Measurements from ENCODE around the gene RNU1-2.
"Not testable (repeated sequence)": the region's sequence is repeated elsewhere in the genome, so short reads cannot be mapped to it uniquely, and the experiment has no call there.

GRCh38 chr1:16863024-16863423, 32.8 kb upstream of the RNU1-2 start:
- not testable (repeated sequence) for TF ChIP-seq POLR2A, SMC3 (IDR thresholded peaks at IDR 0.05; ENCODE audit: low read depth, low read length)
- TF ChIP-seq, protein P1, sequence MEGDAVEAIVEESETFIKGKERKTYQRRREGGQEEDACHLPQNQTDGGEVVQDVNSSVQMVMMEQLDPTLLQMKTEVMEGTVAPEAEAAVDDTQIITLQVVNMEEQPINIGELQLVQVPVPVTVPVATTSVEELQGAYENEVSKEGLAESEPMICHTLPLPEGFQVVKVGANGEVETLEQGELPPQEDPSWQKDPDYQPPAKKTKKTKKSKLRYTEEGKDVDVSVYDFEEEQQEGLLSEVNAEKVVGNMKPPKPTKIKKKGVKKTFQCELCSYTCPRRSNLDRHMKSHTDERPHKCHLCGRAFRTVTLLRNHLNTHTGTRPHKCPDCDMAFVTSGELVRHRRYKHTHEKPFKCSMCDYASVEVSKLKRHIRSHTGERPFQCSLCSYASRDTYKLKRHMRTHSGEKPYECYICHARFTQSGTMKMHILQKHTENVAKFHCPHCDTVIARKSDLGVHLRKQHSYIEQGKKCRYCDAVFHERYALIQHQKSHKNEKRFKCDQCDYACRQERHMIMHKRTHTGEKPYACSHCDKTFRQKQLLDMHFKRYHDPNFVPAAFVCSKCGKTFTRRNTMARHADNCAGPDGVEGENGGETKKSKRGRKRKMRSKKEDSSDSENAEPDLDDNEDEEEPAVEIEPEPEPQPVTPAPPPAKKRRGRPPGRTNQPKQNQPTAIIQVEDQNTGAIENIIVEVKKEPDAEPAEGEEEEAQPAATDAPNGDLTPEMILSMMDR (conservative IDR thresholded peaks at IDR 0.05; ENCODE audit: low read depth, low read length), result not testable (repeated sequence)
